ENCODE data around the gene DIS3L2.
A peak's percentile ranks its signal among the peaks of the same experiment; 100 is the strongest.
"Not testable (repeated sequence)": the region's sequence is repeated elsewhere in the genome, so short reads cannot be mapped to it uniquely, and the experiment has no call there.

The DIS3L2 gene

GRCh38 chr2:232336241-232336736, 374.8 kb downstream of the DIS3L2 start:
- Histone ChIP-seq H3K27me3 (ENCODE audit: insufficient read depth, low read depth, severe bottlenecking) (no peaks in the 10 kb centered on the region), H3K36me3 (no peaks in the 10 kb centered on the region), H3K4me3 (ENCODE audit: low read depth, low read length) (no peak overlapping the region), H3K27ac (no peak overlapping the region), H3K9me3 (ENCODE audit: severe bottlenecking) (no peaks in the 10 kb centered on the region)
- TF ChIP-seq CTCF (IDR thresholded peaks at IDR 0.05; ENCODE audit: low read depth, low read length) = no peak
- peak; percentile 6 for DNase-seq

GRCh38 chr2:232336981-232337720, 375.6 kb downstream of the DIS3L2 start:
- no peak for TF ChIP-seq CTCF (IDR thresholded peaks at IDR 0.05; ENCODE audit: low read depth, low read length)
- H3K4me3 ChIP-seq (ENCODE audit: low read depth, low read length) = no peak overlapping the region
- no peaks in the 10 kb centered on the region for H3K27me3 ChIP-seq (ENCODE audit: insufficient read depth, low read depth, severe bottlenecking)
- H3K9me3 ChIP-seq (ENCODE audit: severe bottlenecking) = no peaks in the 10 kb centered on the region
- DNase-seq = no peak
- H3K27ac ChIP-seq = no peak overlapping the region
- H3K36me3 ChIP-seq = no peaks in the 10 kb centered on the region

- not testable (repeated sequence) for DNase-seq; H3K27me3 ChIP-seq (ENCODE audit: insufficient read depth, low read depth, severe bottlenecking); H3K4me3 ChIP-seq (ENCODE audit: low read depth, low read length); H3K27ac ChIP-seq; H3K9me3 ChIP-seq (ENCODE audit: severe bottlenecking); H3K36me3 ChIP-seq
Observed at GRCh38 chr2:232338094-232338758, 376.7 kb downstream of the DIS3L2 start.

- Histone ChIP-seq H3K4me3 (ENCODE audit: low read depth, low read length) (no peak overlapping the region), H3K27ac (no peak overlapping the region), H3K9me3 (ENCODE audit: severe bottlenecking) (no peaks in the 10 kb centered on the region), H3K27me3 (ENCODE audit: insufficient read depth, low read depth, severe bottlenecking) (no peaks in the 10 kb centered on the region), H3K36me3 (no peaks in the 10 kb centered on the region)
- peak; percentile 3 for DNase-seq
- no peak for TF ChIP-seq CTCF (IDR thresholded peaks at IDR 0.05; ENCODE audit: low read depth, low read length)
Observed at GRCh38 chr2:232338759-232339106, 377.2 kb downstream of the DIS3L2 start.

- peak; percentile 29 for DNase-seq
- TF ChIP-seq CTCF (IDR thresholded peaks at IDR 0.05; ENCODE audit: low read depth, low read length) = peak; percentile 43
- H3K36me3 ChIP-seq = no peaks in the 10 kb centered on the region
- no peak overlapping the region for H3K4me3 ChIP-seq (ENCODE audit: low read depth, low read length)
- no peak overlapping the region for H3K27ac ChIP-seq
- no peaks in the 10 kb centered on the region for H3K27me3 ChIP-seq (ENCODE audit: insufficient read depth, low read depth, severe bottlenecking)
- H3K9me3 ChIP-seq (ENCODE audit: severe bottlenecking) = no peaks in the 10 kb centered on the region
Observed at GRCh38 chr2:232339121-232340081, 377.9 kb downstream of the DIS3L2 start.

Data from WERI-Rb-1 (cell line).